GM12801 (cell line): ENCODE measurements around the gene CEP104.

Experiments used
- TF ChIP-seq, protein P1 (sequence below): IDR thresholded peaks from one replicate; pipeline ENCODE4 v1.5.1; 2011; ENCODE audit warnings: control low read depth; ENCODE audit not compliant: insufficient read length; ENCODE audit errors: extremely low read depth

The CEP104 gene

DNA sequence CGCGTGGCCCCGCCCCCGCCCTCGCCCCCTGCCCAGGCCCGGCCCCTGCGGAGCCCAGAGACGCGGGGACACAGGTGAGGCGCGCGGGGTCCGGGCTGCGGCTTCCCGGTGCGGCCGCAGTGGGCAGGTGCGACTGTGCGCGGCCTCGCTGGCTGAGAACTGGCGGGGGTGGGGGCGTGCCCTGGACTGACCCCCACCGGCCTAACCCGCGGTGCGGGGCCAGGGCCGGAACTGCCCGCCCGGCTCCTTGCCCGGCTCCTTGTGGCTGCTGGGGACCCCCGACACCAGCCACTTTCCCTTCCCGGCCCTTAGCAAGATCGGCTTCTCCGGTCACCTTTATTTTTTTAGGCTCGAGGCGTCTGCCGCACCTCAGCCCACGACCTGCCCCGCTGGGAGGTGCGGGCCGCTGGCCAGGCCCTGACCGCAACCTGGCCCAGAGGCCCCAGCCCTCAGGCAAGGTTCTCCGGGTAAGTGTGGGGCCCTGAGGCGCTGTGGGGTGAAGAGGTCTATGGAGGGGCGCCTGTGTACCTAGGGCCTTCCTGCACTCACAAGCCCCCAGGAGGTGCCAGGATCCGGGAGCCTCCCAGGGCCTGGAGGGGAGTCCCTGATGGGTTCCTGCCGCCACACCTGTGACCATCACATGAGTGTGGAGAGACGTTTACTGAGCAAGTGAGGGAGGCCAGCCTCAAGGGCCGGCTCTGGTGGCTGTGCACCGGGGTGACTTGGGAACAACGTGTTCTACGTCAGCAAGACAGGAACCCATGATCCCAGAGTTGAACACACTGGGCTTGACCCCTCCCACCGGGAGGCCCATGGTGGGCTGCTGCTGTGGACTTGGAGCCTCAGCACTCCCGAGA lies 84.1 kb downstream of the CEP104 start, which contains the start of gene SMIM1:
TSS of gene SMIM1 (plus strand) at position 35 of the 857 bp plus-strand sequence. CDS start 2,625 bp downstream, outside the sequence.
- TF ChIP-seq, protein P1, sequence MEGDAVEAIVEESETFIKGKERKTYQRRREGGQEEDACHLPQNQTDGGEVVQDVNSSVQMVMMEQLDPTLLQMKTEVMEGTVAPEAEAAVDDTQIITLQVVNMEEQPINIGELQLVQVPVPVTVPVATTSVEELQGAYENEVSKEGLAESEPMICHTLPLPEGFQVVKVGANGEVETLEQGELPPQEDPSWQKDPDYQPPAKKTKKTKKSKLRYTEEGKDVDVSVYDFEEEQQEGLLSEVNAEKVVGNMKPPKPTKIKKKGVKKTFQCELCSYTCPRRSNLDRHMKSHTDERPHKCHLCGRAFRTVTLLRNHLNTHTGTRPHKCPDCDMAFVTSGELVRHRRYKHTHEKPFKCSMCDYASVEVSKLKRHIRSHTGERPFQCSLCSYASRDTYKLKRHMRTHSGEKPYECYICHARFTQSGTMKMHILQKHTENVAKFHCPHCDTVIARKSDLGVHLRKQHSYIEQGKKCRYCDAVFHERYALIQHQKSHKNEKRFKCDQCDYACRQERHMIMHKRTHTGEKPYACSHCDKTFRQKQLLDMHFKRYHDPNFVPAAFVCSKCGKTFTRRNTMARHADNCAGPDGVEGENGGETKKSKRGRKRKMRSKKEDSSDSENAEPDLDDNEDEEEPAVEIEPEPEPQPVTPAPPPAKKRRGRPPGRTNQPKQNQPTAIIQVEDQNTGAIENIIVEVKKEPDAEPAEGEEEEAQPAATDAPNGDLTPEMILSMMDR = no peak

DNA sequence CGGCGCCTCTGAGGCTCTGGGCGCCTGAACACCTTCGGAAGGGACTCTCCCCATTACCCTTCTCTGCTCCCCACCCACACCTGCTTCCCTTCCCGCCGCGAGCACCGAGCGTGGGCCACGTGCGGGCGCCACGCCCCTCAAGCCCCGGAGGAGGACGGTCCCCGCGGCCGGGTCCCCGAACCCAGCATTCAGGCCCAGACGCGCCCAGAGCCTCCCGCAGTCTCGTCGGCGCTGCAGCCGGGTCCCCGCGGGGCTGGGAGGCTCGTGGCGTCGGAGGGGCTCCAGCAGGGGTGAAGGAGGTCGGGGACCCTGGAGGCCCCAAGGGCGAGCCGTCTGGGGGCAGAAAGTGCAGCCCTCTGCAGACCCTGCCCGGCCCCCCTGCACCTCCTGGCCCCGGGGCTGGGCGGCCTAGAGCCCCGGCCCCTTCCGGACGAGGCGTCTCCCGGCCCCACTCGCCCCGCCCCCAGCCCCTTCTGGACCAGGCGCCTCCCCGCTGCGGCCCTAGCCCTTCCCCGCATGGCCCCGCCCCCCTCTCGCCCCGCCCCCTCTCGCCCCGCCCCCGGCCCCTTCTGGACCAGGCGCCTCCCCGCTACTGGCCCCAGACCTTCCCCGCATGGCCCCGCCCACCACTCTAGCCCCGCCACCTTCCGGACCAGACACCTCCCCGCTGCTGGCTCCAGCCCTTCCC lies 84.8 kb downstream of the CEP104 start:
- TF ChIP-seq, protein P1 = no peak

DNA sequence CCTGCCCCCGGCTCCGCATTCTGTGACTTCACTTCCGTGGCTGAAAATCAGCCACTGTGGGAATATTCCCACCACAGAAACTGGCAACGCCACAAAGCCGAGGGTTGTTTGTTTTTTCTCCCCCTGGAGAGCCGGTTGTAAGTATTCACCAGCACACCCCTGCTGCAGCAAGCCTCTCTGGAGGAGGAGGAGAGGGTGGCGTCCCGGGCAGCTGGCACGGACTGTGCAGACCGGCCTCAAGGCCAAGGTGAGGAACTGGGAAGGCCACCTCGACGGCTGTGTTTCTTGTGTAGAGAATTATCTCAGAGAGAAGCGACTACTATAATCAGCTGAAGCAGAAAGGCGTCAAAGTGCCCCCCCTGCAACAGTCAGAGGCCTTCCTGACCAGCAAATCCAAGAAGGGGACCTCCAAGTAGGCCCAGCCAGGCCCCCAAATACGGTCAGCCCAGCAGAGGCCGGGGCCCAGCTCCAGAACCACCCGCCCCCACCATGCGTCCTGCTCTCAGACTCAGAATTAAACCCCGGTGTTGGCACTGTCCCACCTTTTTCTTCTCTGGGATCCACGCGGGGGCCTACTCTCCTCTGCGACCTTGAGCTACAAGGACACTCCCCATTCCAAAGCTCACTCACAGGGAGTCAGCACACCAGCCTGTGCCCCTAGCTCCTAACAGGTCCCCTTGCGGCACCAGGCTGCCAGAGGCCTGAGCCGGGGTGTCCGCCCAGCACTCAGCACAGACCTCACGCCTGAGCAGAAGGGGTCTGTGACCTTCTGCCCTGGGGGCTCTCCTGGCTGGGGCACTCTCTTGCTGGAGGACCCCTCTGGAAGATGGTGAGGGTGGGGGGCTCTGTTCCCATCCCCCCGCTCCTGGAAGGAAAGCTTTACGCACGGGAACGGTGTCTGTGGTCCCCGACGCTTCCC lies 85.6 kb downstream of the CEP104 start:
- TF ChIP-seq, protein P1 = no peak

DNA sequence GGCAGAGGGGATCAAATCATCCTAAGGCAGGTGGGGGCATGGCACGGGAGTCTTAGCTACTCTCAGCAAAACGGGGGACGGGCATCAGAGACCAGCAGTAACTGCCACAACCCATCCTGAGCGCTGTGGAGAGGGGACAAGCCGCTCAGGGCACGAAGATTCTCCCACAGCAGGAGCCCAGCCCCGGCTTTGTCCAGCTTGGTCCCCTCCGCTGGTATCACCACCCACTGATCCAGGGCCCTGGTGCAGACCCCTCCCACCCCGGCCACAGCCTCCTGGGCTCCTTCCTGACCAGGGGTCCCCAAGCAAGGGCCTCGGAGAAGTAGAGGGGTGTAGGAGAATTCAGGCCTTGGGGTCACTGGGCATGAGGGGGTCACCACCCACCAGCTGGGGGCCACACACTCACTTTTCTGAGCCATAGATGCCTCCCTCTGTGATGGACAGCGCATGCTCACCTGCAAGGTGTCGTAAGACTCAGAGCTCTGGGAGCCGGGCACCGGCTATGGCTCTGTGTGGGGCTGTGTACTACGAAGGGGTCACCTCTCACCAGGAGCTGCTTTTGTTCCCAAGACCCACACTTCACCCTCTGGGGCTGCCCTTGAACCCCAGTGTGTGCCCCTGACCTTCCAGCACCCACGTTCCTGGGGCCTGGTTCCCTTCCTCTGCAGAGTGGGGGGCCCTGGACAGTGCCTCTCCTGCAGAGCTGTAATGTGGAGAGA lies 86.8 kb downstream of the CEP104 start:
- TF ChIP-seq, protein P1 = no peak

DNA sequence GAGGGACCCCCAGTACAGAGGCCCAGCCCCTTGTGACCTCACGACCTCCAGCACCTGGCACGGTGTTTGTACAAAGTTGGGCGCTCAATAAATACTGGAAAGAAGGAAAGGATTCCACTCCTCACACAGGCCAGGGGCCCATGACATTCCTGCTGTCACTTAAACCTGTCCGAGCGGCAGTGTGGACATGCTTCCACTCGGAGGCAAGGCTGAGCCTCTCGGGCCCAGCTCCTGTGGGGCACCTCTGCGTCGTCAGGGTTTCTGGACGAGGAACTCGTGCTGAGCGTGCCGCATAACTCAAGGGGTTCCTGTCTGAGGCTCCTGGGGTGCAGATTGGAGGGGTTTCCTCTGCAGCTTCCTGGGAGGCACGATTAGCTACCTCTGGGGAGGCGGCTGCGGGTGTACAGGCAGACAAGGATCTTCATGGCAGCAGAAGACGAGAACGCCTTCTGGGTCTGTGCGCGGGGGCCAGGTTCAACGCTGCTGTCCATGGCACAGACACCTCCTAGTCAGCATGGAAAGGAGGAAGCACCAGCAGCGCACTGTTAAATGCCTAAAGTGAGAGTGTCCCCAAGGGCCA lies 88.1 kb downstream of the CEP104 start:
- TF ChIP-seq, protein P1 = no peak

DNA sequence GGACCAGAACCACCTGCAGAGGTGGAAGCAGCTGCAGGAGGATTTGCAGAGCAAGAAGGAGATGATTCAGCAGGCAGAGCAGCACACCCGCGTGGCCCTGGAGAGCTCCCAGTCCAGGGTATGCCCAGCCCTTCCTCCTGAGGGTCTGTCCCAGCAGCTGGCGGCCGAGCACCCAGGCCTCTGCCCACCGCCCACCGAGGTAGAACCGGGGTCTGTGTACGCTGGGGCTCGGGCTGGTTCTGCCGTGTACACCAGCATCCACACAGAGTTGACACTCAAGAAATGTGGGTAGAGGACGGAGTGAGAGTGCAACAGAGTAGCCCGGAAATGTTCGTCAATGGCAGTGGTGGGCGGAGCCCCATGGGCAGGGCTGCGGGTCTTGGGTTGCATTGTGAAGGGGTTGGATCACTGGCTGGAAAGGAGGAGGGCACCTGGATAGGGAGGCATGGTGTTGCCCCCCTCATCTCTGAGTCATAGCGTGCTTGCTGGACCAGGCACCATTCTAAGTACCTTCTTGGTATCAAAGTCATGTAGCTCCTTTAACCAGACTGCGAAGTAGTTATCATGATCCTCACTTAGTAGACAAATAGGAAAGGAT lies 89.6 kb downstream of the CEP104 start:
- TF ChIP-seq, protein P1 = no peak
